Liver (tissue), 3 donors: Measurements from ENCODE around the gene ULBP1.
"Not testable (repeated sequence)": the region's sequence is repeated elsewhere in the genome, so short reads cannot be mapped to it uniquely, and the experiment has no call there.

Experiments used
- CTCF ChIP-seq: fragments of 150-350 bp; IDR thresholded peaks from 2 replicates; pipeline ENCODE4 v1.5.1; 2017; ENCODE audit warnings: improper control_type of control experiment, low read depth, low read length; ENCODE audit not compliant: missing input control
- EGR1 ChIP-seq, 2 donors: IDR thresholded peaks; 2 replicates each; pipeline ENCODE4 v1.6.1; 2016 to 2018; ENCODE audit warnings: antibody characterized with exemption in 2 of 2, low read depth in 2 of 2
- GABPA ChIP-seq, 2 donors: IDR thresholded peaks in 1 of 2; conservative IDR thresholded peaks in 1 of 2; 2 replicates each; pipeline ENCODE4 v1.6.1; 2016; ENCODE audit warnings: antibody characterized with exemption in 2 of 2, mild to moderate bottlenecking in 1 of 2, moderate library complexity in 1 of 2
- HNF4A ChIP-seq, 2 donors: conservative IDR thresholded peaks; 2 replicates each; pipeline ENCODE4 v1.6.1; 2016; ENCODE audit warnings: antibody characterized with exemption in 2 of 2, mild to moderate bottlenecking in 2 of 2
- HNF4G ChIP-seq: IDR thresholded peaks from 2 replicates; pipeline ENCODE4 v1.6.1; 2016; ENCODE audit warnings: antibody characterized with exemption
- MAX ChIP-seq: IDR thresholded peaks from 2 replicates; pipeline ENCODE4 v1.6.1; 2016; ENCODE audit warnings: antibody characterized with exemption
- NR2F2 ChIP-seq: IDR thresholded peaks from 2 replicates; pipeline ENCODE4 v1.6.1; 2016; ENCODE audit warnings: antibody characterized with exemption
- SP1 ChIP-seq: IDR thresholded peaks from 2 replicates; pipeline ENCODE4 v1.6.1; 2018; ENCODE audit warnings: antibody characterized with exemption, mild to moderate bottlenecking
- TAF1 ChIP-seq: conservative IDR thresholded peaks from 2 replicates; pipeline ENCODE4 v1.6.1; 2016; ENCODE audit warnings: antibody characterized with exemption, mild to moderate bottlenecking
- TF ChIP-seq, protein P1 (sequence below): IDR thresholded peaks from 2 replicates; pipeline ENCODE4 v1.6.1; 2016; ENCODE audit warnings: antibody characterized with exemption, mild to moderate bottlenecking
- donor health status: healthy.
- donor health status: healthy.

DNA sequence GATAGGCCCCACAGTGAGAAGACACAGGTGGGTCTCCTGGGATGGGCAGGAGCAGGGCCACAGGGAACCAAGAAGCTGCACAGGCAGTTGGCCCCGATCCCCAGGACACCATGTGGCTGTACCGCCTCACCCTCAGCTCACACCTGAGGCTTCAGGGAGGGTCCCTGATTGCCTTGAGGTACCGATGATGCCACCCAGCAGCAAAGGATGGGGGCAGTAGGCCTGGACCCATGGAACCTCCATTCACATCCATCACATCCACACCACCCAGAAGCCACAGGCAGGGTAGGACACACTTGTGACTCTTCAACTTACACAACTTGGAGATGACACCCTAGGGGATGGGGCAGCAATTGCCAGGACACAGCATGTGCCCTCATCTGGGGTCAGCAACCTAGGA lies 39.9 kb downstream of the ULBP1 start:
- TF ChIP-seq CTCF; NR2F2; GABPA (IDR thresholded peaks at IDR 0.05 in 1 of 2, conservative IDR thresholded peaks at IDR 0.05 in 1 of 2); HNF4A (conservative IDR thresholded peaks at IDR 0.05); HNF4G; SP1; TAF1; MAX; EGR1 (IDR thresholded peaks at IDR 0.05; ENCODE audit: low read depth in 2 of 2): not testable (repeated sequence)
- TF ChIP-seq, protein P1, sequence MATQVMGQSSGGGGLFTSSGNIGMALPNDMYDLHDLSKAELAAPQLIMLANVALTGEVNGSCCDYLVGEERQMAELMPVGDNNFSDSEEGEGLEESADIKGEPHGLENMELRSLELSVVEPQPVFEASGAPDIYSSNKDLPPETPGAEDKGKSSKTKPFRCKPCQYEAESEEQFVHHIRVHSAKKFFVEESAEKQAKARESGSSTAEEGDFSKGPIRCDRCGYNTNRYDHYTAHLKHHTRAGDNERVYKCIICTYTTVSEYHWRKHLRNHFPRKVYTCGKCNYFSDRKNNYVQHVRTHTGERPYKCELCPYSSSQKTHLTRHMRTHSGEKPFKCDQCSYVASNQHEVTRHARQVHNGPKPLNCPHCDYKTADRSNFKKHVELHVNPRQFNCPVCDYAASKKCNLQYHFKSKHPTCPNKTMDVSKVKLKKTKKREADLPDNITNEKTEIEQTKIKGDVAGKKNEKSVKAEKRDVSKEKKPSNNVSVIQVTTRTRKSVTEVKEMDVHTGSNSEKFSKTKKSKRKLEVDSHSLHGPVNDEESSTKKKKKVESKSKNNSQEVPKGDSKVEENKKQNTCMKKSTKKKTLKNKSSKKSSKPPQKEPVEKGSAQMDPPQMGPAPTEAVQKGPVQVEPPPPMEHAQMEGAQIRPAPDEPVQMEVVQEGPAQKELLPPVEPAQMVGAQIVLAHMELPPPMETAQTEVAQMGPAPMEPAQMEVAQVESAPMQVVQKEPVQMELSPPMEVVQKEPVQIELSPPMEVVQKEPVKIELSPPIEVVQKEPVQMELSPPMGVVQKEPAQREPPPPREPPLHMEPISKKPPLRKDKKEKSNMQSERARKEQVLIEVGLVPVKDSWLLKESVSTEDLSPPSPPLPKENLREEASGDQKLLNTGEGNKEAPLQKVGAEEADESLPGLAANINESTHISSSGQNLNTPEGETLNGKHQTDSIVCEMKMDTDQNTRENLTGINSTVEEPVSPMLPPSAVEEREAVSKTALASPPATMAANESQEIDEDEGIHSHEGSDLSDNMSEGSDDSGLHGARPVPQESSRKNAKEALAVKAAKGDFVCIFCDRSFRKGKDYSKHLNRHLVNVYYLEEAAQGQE: not testable (repeated sequence)
